HG03565 (cell line): ENCODE data around the gene COL6A1.
"Not testable (repeated sequence)": the region's sequence is repeated elsewhere in the genome, so short reads cannot be mapped to it uniquely, and the experiment has no call there.

ENCODE experiments used
- ATAC-seq: cut with Tn5 transposase; IDR thresholded peaks from one replicate; pipeline ENCODE4 v1.9.1; 2021; ENCODE audit warnings: mild to moderate bottlenecking, moderate library complexity; ENCODE audit not compliant: unreplicated experiment

COL6A1 gene

DNA sequence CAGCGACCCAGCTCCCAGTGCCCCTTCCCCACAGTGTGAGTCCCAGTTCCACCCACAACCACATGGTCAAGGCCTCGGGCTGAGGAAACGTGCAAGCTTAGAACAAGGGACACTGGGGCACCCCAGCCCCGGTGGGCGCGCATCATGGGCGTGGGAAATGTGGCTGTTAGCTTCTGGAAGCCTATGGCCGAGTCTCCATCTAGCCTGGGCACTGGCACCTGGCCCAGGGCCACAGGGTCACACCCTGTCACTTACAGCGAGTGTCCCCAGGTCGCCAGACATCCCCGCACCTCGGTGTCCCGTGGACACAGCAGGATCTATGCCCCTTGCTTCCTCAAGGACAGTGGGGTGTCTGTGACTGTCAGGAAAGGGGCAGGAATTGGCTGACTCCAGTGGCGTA, 37.0 kb upstream of the COL6A1 start:
- ATAC-seq: no peak

DNA sequence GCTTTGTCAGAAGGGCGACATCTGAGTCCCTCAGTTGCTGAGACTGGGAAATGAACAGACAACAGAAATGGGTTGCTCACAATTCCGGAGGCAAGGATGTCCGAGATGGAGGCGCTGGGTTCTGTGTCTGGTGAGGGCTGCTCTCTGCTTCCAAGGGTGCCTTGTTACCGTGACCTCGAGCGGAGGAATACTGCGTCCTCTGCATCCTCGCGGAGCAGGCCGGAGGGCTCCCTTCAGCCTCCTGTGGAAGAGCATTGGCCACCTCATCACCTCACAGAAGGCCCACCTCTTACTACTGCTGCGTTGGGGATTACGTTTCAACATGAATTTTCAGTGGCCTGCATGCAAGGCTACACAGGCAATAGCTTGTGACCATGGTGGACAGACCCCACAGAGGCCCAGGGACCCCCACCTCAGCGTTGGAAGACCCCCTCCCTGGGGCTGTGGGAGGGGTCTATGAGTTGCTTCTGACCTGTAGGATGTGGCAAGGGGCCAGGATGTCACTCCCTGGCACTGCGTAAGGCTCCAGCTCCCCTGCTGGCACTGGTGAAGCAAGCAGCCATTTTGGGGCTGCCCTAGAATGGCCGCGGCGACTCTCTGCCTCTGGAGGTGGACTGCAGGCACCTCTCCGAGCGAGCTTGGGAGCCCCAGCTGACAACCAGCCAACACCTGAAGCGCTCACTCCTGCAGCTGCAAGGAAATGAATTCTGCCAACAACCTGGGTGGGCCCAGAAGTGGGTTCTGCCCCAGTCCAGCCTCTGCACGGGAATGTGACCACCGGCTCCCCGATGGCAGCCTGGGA, 36.3 kb upstream of the COL6A1 start:
- no peak for ATAC-seq

DNA sequence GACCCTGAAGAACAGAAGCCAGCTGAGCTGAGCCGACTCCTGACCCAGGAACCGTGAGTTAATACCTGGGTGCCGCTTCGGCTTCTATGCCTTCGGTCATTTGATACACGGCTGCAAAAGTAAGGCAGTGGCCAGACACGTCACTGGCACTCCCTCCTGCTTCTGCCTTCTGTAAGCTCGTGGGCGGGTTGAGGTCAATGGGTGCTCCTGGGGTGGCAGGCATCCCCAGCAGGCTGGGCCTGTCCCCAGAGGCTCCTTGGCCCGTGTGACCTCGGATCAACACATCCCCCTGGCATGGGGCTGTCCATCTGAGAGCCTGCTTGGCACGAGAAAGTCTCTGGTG, 35.7 kb upstream of the COL6A1 start:
- ATAC-seq: no peak

DNA sequence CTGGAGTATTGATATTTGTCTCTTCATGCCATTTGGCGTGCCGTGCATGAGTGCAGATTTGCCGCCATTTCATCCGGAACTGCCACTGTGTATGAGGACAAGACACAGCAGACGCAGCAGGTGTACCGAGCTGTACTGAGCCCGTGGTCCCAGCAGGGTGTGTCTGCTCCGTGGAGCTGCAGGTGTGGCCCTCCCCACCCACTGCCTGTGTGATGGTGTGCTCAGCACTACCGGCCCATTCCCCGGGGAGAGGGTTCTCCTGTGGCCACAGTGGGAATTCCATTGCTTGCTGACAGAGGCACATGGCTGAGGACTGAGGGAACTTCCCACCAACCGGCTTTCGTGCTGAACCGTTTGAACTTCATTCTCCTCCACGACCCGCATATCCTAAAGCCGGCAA, 34.3 kb upstream of the COL6A1 start:
- ATAC-seq: no peak

DNA sequence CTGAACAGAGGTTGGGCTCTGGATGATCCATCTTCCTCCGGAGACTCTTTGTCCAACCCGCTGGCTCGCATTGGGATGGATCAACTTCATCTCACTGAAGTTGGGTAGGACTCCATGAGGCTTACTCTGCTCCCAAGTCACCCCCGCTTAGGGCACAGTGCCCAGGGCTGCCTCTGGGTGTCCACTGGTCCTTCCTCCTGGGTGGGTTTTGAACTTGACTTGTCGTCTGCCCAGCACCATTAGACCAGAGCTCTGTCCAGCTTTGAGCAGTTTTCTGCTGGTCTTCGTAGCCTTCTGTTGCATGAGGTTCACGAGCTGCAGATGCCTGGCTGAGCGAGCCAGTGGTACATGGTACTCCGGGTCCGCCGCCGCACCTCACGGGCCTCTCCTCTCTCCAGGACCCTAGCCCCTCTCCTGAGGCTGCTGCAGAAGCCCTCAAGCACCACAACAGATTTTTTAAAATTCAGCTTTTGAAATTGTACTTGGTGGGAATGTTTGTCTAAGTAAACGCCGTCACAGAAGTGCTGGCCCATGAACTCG, 33.8 kb upstream of the COL6A1 start:
- ATAC-seq: no peak

DNA sequence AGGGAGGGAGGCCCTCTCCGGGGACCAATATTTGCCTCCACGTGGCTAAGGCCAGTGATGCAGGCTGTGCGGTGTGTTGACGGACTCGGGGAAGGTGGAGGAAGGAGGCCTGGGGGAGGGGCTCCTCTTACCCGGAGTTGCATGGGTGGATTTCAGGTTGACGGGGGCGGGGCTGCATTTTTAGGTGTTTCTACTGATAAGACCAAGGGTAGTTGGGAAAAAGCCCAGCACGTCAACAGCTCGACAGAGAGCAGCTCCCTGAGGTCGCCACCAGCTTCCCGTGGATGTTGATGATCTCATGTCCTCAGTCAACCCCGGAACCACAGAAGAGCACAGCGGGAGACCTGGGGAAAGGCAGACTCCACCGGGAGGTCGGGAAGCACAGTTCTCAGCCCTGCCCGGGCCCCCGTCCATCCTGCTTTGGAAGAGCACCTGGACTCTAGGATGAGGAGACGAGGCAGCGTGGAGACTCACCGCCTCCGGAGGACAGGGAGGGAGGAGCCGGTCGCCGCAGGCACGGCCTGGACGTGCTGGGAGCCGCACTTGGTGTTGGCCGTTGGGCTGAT, 32.9 kb upstream of the COL6A1 start:
- no peak for ATAC-seq

DNA sequence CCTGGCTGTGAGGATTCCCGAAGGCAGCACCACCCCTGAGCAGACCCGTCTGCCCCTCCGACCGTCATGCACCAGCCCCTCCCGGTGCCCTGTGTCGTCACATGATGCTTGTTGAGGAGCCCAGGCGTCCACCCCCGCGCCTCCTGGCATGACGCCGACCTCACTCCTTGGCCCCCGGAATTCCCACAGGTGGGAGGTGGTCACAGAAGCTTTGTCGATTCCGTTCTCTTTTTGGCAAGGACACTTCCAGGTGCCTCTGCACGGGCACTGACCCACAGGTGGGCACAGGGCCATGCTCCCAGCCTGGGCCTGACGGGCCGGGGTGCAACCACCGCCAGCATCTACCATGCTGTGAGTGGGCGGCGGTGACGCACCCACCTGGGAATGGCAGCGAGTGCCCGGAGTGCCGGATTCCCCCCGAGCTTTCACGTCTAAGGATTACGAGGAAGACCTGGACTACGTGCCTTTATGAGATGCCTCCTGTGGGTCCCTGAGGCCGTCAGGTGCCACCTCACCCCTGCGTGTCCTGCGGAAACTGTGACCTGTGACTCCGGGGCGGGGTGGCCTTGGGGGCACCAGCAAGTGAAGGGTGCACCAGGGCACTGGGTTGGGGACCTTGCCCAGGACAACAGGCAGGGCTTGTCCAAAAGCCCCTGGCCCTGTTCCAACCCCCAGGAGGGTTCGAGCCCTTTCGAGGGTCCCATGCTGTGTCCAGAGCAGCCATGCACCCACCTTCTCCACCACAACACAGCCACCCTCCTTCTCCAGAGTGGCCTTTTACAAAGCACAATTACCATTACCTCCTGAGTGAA, 31.4 kb upstream of the COL6A1 start:
- ATAC-seq: no peak

DNA sequence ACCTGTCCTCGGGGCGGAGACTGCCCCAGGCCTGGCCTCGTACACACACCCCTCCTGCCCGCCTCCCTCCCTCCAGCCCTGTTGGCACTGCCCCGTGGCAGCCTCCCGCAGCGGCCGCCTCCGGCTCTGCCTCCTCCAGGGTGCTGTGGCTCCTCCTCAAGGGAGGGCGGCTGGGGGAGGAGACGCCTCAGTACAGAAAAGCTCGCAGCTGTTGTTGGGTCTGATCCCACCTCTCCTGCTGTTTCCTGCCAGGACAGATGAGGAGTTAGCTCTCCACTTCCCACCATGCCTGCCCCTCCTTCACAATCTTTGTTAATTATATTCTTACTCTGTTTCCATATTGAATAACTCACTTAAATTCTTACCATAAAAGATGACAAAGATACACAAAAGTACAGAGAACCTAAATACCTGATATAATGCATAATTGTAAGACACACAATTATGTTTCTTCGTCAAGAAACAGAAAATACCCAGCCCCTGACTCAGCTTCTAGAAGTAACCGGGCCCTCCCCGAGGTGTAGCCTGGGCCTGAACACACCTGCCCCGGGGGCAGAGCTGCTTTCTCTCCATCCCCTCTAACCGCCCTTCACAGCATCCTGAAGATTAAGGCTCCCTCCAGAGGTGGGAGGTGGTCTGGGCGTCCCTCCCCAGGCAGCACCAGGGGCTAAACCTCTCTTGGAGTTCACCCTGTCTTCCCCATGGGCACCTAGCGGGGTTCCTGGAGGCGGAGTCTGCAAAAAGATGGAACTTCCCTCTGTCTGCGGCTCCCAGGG, 30.6 kb upstream of the COL6A1 start:
- no peak for ATAC-seq

DNA sequence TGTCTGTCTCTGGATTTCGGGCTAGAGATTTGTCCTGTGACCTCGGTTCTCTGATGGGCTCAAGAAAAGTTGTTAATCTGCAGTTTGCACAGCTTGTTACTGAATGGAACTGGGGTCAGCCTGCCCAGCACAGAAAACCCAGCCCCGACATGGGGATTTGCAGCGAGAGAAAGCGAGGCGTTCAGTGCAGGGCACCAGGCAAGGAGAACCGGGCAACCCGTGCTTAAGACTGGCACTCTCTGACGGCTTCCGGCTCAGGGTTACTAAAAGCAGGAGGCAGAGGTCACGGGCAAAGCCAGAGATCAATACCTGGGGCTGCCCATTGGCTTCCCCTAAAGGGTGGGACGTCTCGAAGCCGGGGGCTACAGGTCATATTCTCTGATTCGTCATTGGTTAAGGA, 29.9 kb upstream of the COL6A1 start:
- ATAC-seq: no peak

DNA sequence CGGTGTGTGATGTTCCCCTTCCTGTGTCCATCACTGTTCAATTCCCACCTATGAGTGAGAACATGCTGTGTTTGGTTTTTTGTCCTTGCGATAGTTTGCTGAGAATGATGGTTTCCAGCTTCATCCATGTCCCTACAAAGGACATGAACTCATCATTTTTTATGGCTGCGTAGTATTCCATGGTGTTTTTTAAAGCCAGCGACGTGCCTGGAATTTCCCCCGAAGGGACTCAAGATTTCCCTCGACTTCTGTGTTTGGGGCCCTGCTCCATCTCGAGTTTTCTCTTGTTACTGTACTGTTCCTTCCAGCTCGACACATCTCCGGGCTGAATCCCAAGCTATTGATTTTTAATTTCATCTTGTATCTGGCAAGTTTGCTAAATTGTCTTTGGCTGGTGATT, 29.0 kb upstream of the COL6A1 start:
- not testable (repeated sequence) for ATAC-seq

DNA sequence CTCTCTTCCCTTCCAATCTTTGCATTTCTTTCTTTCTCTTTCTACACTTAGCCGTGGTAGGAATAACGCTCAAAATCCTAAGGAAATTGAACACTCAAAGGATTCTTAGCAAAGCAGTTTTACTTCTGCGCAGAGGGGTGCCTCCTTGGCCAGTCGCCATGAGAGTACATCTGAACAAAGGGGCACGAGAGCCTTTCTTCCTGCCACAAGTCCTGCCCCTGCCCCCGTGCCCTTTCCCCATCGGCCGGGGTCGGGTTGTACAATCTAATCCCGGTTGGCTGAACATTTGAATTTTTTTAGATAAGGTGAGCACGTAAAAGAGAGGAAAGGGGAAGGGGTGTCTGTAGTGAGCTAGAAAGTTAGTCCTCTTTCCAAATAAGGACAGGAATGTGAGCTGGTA, 28.6 kb upstream of the COL6A1 start:
- ATAC-seq: no peak

DNA sequence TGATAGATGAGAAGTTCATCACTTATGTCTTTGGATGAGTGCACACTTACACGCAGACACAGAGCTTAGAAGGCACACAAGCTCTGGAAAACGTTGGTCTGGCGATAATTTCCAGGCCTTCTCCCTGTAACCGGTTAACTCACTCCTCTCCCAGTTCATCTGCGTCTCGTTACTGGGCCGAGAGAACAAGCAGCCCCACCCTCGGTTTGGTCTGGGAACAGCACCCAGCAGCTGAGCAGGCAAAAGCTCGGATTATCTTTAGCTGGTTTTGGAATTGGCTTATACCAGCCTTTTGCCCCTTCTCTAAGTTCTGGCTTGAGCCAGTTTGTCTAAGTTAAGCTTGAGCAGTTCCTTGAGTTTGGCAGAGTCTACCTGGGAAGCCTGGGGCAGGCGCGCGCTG, 27.3 kb upstream of the COL6A1 start:
- no peak for ATAC-seq

DNA sequence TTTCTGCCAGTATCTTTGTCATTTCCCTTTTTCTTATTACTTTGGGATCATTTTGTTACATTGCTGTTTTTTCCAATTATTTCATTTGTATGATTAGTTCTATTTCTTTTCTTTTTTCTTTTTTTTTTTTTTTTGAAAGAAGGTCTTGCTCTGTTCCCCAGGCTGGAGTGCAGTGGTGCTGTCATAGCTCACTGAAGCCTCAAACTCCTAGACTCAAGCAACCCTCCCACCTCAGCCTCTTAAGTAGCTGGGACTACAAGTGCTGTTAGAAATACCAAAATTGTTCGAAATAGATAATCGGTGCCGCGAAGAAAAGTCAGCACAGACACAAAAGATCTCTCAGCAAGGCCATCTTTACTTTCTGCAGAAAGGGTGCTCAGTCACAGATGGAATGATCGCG, 26.6 kb upstream of the COL6A1 start:
- ATAC-seq: no peak

DNA sequence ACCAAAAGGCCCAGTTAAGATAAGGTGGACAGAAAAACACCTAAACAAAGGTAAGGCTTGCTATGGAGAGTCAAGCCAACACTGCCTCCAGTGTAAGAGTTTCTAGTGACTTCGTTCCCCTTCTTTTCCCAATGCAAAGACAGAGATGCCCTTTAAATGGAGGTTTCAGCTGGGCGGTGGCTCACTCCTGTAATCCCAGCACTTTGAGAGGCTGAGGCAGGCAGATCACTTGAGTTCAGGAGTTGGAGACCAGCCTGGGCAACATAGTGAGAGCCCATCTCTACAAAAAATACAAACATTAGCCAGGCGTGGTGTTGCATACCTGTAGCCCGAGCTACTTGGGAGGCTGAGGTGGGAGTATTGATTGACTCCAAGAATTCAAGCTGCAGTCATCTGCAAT, 24.0 kb upstream of the COL6A1 start:
- ATAC-seq: no peak

DNA sequence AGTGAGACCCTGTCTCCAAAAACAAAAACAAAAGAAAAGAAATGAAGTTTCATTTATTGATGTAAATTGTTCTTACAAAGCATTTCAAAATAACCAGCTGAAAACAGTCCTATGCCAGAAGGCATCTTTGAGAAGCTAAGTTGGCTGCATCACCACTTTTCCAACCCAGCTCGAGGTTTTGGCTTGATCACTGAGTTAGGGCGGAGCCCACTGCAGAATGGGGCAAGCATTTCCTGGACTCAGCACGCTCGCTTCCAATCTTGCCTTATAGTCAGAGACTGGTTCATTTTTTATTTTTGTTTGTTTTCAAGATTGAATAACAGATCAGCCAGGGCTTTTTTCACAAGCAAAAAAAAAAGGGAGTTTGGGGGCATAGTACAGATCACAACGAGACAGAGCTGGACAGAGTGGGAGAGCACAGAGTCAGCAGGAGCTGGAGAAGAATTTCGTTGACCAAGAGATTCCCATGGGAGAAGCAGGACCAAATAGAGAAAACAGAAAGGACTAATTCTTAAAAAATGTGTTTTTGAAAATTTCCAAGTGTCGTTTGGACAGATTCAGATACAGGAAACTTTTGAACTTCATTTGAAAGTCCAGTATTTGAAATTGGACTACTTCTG, 23.5 kb upstream of the COL6A1 start:
- ATAC-seq: no peak

DNA sequence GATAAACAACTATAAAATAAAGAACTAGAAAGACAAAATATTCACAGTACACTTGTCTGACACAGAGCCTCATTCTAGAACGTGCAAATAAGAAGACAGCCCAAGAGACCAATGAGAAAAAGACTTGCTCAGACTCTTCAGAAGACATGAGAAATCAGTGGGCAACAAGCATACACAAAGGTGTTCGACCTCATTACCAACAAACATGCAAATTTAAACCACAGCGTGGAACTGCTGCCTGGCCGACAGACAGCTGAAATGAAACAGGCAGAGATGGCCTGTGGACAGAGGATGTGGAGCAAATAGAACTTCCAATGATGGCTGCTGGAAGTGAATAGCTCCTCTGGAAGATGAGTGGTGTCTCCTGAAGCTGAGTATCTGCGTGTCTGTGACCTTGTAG, 22.4 kb upstream of the COL6A1 start:
- ATAC-seq: no peak

DNA sequence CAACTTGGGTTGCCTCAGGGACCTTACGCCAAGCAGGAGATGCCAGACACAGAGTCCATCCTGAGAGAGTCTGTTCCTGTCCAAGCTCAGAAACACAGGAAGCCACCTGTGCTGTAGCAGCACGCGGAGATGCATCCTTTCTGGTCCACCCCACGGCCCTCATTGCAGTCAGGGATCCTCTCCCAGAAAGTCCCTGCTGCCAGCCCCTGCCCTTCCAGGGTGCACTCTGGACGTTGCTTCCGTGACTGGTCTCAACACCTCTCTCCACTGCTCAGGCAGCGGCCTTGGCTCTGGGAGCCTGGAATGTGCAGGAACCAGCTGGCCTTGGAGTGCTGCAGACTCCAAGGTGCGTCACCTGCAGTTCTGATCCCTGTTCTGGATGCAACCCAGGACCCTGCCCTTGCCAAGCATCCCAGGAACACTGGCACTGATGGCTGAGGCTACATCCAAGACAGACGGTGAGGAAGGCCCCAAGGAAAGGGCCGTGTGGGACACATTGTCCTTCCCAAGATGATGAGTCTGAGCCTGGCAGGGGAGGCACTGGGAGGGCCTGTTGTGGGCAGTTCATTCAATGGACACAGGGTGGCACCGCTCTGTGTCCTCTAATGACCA, 21.7 kb upstream of the COL6A1 start:
- no peak for ATAC-seq

DNA sequence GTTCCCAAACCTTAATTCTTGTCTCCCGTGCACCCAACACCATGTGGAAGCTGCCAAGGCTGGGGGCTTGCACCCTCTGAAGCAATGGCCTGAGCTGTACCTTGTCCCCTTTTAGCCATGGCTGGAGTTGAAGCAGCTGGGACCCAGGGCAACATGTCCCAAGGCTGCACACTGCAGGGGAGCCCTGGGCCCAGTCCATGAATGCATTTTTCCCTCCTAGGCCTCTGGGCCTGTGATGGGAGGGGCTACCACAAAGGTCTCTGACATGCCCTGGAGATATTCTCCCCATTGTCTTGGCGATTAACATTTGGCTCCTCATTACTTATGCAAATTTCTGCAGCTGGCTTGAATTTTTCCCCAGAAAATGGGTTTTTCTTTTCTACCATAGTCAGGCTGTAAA, 20.2 kb upstream of the COL6A1 start:
- not testable (repeated sequence) for ATAC-seq

DNA sequence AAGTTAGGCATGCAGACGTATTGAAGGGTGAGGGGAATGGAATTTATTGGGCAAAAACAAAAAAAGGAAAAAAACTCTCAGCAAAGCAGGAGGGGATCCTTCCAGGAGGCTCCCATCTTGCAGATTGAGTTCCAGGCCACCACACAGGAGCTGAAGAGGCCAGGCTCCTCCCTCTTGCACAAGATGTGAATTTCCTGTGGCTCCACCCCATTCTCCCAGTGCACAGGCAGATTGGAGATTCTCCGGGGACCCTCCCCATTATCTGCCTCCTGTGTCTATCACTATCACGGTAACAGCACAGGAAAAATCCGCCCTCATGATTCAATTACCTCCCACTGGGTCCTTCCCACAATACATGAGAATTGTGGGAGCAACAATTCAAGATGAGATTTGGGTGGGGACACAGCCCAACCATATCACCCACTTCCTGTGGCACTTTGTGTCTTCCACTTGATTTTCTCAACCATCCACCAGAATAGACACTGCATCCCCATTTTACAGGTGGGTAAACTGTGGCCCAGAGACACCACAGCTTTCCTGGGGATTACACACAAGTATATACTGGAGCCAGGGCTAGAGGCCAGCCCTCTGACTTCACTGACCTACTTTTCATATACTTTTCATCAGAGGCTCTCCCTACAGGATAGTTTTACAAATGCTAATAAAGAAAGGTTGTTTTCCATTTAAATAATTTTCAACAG, 18.9 kb upstream of the COL6A1 start:
- ATAC-seq: no peak

DNA sequence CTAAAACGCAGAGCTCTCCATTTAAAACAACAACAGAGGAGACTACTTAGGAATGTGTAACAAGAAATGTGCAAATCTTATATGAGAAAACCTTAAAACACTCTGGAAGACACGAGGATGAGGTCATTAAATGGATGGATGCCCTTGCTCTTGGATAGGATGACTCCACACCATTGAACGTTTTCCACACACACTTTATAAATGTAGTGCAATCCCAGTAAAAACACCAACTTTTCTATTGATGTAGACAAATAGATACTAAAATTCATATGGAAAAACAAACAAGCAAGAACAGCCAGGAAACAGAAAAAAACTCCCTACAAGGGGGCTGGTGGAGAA, 18.4 kb upstream of the COL6A1 start:
- ATAC-seq: no peak
